ENCODE data around the gene P2RY4.

DNA sequence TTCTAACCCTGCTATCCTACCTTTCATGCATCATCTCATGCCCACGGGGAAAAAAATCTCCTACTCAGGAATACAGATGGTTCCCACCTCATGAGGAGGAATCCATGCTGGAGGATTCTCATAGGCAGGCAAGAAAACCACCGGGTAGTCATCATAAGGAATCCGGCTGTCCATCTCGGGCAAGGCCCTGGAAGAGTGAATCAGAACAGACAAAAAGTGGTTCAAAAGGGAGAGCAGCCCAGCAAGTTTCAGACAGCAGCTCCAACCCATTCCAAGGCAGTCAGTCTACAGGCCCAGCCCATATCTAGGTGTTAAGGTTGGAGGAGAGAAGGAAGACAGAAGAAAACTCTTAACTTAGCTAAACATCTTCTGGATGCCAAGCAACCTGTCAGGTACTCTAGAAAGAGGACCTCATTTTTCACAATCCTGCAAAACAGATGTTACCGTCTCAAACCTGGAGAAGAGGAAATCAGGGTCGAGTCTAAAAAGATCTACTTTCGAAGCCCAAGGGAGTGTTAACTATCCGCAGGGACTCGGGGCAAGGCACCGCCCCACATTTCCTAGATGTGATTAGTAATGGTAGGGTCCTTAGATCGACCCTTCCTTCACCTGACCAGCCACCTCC, 29.3 kb upstream of the P2RY4 start:
- TF ChIP-seq, protein P1, sequence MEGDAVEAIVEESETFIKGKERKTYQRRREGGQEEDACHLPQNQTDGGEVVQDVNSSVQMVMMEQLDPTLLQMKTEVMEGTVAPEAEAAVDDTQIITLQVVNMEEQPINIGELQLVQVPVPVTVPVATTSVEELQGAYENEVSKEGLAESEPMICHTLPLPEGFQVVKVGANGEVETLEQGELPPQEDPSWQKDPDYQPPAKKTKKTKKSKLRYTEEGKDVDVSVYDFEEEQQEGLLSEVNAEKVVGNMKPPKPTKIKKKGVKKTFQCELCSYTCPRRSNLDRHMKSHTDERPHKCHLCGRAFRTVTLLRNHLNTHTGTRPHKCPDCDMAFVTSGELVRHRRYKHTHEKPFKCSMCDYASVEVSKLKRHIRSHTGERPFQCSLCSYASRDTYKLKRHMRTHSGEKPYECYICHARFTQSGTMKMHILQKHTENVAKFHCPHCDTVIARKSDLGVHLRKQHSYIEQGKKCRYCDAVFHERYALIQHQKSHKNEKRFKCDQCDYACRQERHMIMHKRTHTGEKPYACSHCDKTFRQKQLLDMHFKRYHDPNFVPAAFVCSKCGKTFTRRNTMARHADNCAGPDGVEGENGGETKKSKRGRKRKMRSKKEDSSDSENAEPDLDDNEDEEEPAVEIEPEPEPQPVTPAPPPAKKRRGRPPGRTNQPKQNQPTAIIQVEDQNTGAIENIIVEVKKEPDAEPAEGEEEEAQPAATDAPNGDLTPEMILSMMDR (IDR thresholded peaks at IDR 0.05): no peak
- TF ChIP-seq POLR2AphosphoS5 (IDR thresholded peaks at IDR 0.05) (no peak), POLR2A (IDR thresholded peaks at IDR 0.05) (no peak)
